HepG2 (cell line): Measurements from ENCODE around the gene TMBIM1. TPM values are rescaled to one million over a fixed set of nuclear protein-coding genes. Genes with fewer than 3 reads are reported as not detected.

Experiments
- ARHGAP35 ChIP-seq: sonication (generic); formaldehyde crosslinking; IDR thresholded peaks from 2 replicates; pipeline ENCODE4 v1.9.0; 2022; ENCODE audit warnings: mild to moderate bottlenecking, inconsistent platforms, moderate library complexity, missing genetic modification reagents, borderline replicate concordance
- ARID2 ChIP-seq: sonication (generic); formaldehyde crosslinking; IDR thresholded peaks from 2 replicates; pipeline ENCODE4 v1.8.1; 2022; ENCODE audit warnings: mild to moderate bottlenecking, missing genetic modification reagents, borderline replicate concordance
- CBX1 ChIP-seq: IDR thresholded peaks from one replicate; pipeline ENCODE4 v1.6.1; 2016; ENCODE audit warnings: antibody characterized with exemption, low read depth
- DBP ChIP-seq: sonication (generic); formaldehyde crosslinking; IDR thresholded peaks from 2 replicates; pipeline ENCODE4 v1.4.0; 2020; ENCODE audit warnings: missing genetic modification reagents; ENCODE audit errors: not compliant biosample characterization
- ELK4 ChIP-seq: sonication (generic); formaldehyde crosslinking; IDR thresholded peaks from 2 replicates; pipeline ENCODE4 v1.9.0; 2021; ENCODE audit warnings: missing genetic modification reagents, borderline replicate concordance
- HDAC1 ChIP-seq: sonication (generic); formaldehyde crosslinking; IDR thresholded peaks from 2 replicates; pipeline ENCODE4 v1.5.1; 2020; ENCODE audit warnings: mild to moderate bottlenecking, missing genetic modification reagents
- JARID2 ChIP-seq: sonication (generic); formaldehyde crosslinking; IDR thresholded peaks from 2 replicates; pipeline ENCODE4 v1.8.1; 2023; ENCODE audit warnings: missing genetic modification reagents, inconsistent platforms; ENCODE audit not compliant: insufficient replicate concordance
- KIAA2018 ChIP-seq: sonication (generic); formaldehyde crosslinking; IDR thresholded peaks from 2 replicates; pipeline ENCODE4 v1.5.0; 2020; ENCODE audit warnings: mild to moderate bottlenecking, missing genetic modification reagents, borderline replicate concordance
- NFKBIZ ChIP-seq: IDR thresholded peaks from 2 replicates; pipeline ENCODE4 v1.6.1; 2018; ENCODE audit warnings: missing genetic modification reagents, missing compliant biosample characterization
- PCBP2 ChIP-seq: fragments of 200-400 bp; formaldehyde crosslinking; optimal IDR thresholded peaks from 2 replicates; pipeline ENCODE3; 2018; ENCODE audit warnings: low read length, low read depth; ENCODE audit not compliant: poor library complexity, severe bottlenecking
- SAP130 ChIP-seq: IDR thresholded peaks from 2 replicates; pipeline ENCODE4 v1.6.1; 2016; ENCODE audit warnings: low read depth
- ZNF18 ChIP-seq: sonication (generic); formaldehyde crosslinking; IDR thresholded peaks from 2 replicates; pipeline ENCODE4 v1.8.0; 2022; ENCODE audit warnings: mild to moderate bottlenecking, missing genetic modification reagents; ENCODE audit not compliant: insufficient replicate concordance
- ZNF264 ChIP-seq: sonication (generic); formaldehyde crosslinking; IDR thresholded peaks from 2 replicates; pipeline ENCODE4 v1.4.0; 2020; ENCODE audit warnings: missing genetic modification reagents
- ZNF691 ChIP-seq: sonication (generic); formaldehyde crosslinking; IDR thresholded peaks from 2 replicates; pipeline ENCODE4 v1.4.0; 2020; ENCODE audit warnings: missing genetic modification reagents, low read depth, mild to moderate bottlenecking, borderline replicate concordance
- ZNF724P ChIP-seq: sonication (generic); formaldehyde crosslinking; IDR thresholded peaks from 2 replicates; pipeline ENCODE4 v1.8.0; 2022; ENCODE audit warnings: missing genetic modification reagents, borderline replicate concordance
- ZNF782 ChIP-seq: sonication (generic); formaldehyde crosslinking; IDR thresholded peaks from 2 replicates; pipeline ENCODE4 v1.4.0; 2020; ENCODE audit warnings: missing genetic modification reagents, mild to moderate bottlenecking, borderline replicate concordance
- polyA plus RNA-seq, 8 experiments: library from polyadenylated mRNA; depleted of rRNA in 3 of 8; stranded (reverse) in 7 of 8; unstranded in 1 of 8; fragments of >200 nt; fragmentation: Illumina TruSeq in 4 of 8; extraction: Trizol in 4 of 8; gene quantifications; 2 replicates each; pipeline versions ENCODE4 v1.2.1 to v1.2.3, GENCODE V29; 2011 to 2016; ENCODE audit warnings: low read depth in 4 of 8, missing spikeins in 1 of 8, mixed read lengths in 1 of 8; ENCODE audit not compliant: insufficient read depth in 1 of 8
- total RNA-seq, 5 experiments: library from RNA; depleted of rRNA; stranded (reverse); fragments of >200 nt; fragmentation: Illumina TruSeq; extraction: Trizol; gene quantifications; 2 replicates each; pipeline ENCODE4 v1.2.3, GENCODE V29; 2016; ENCODE audit warnings: low read depth in 1 of 5

Gene TMBIM1
- total and polyA plus RNA-seq, 2 of the 13 experiments (the other 11 are each of a cell fraction or from before 2014, with no cell fraction given), result 127 to 139 TPM

- TF ChIP-seq HDAC1 (CRISPR knock-in tag), result peak; percentile 73
- no peak for TF ChIP-seq ZNF724P (CRISPR knock-in tag)
- TF ChIP-seq ZNF18 (CRISPR knock-in tag), result peak; percentile 66
- no peak for TF ChIP-seq ARID2 (CRISPR knock-in tag)
- TF ChIP-seq DBP (CRISPR knock-in tag), result no peak
- TF ChIP-seq JARID2 (CRISPR knock-in tag), result peak; percentile 76
- no peak for TF ChIP-seq KIAA2018 (CRISPR knock-in tag)
- TF ChIP-seq SAP130 (CRISPR knock-in tag), result peak; percentile 86
- peak; percentile 74; the same call in 1 of the 2 replicates for TF ChIP-seq ZNF691 (CRISPR knock-in tag)
- peak; percentile 60; the same call in 1 of the 2 replicates for TF ChIP-seq ZNF264 (CRISPR knock-in tag)
- no peak for TF ChIP-seq ARHGAP35
- 0 out of 2 replicates have a peak, but pooled peaks have one; percentile 23 for TF ChIP-seq NFKBIZ (CRISPR knock-in tag)
- TF ChIP-seq PCBP2, result no peak
- TF ChIP-seq CBX1, result peak; percentile 73
- TF ChIP-seq ELK4 (CRISPR knock-in tag), result no peak
- TF ChIP-seq ZNF782 (CRISPR knock-in tag), result no peak; the same call in 1 of the 2 replicates
Observed at GRCh38 chr2:218301176-218301819, 9.0 kb upstream of the TMBIM1 start (continued).
